Measurements from ENCODE around the gene KASH5.

DNA sequence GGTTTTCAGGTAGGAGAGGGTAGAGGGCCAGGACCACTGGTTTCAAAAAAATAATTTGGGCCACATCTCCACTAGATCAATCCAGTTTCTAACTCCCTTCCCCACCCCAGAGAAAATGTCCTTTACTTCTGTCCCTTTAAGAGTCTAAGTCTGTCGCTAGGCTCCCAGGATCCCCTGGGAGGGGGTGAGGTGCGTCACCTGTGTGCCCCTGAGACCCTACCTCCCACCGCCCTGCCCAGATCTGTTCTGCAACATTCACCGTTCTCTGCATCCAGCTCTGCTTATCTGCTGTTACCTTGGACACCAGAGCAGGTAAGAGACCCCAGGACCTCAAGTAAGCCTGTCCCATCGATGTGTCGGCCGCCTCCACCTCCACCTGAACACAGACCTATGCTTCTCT, 37.1 kb downstream of the KASH5 start, which contains the start of gene GFY:
- TF ChIP-seq, protein P1, sequence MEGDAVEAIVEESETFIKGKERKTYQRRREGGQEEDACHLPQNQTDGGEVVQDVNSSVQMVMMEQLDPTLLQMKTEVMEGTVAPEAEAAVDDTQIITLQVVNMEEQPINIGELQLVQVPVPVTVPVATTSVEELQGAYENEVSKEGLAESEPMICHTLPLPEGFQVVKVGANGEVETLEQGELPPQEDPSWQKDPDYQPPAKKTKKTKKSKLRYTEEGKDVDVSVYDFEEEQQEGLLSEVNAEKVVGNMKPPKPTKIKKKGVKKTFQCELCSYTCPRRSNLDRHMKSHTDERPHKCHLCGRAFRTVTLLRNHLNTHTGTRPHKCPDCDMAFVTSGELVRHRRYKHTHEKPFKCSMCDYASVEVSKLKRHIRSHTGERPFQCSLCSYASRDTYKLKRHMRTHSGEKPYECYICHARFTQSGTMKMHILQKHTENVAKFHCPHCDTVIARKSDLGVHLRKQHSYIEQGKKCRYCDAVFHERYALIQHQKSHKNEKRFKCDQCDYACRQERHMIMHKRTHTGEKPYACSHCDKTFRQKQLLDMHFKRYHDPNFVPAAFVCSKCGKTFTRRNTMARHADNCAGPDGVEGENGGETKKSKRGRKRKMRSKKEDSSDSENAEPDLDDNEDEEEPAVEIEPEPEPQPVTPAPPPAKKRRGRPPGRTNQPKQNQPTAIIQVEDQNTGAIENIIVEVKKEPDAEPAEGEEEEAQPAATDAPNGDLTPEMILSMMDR (IDR thresholded peaks at IDR 0.05; ENCODE audit: low read depth, low read length) = no peak
- no peak for TF ChIP-seq EZH2phosphoT487 (IDR thresholded peaks at IDR 0.05; ENCODE audit: low read depth)
